Upper lobe of left lung (tissue), 6 donors: ENCODE results near the gene ARNT2. TPM values are rescaled to one million over a fixed set of nuclear protein-coding genes. Genes with fewer than 3 reads are reported as not detected.

ENCODE experiments used
- ATAC-seq, 2 donors: fragments of 200-7000 bp; cut with Tn5 transposase; one replicate each; pipeline ENCODE4 v1.9.1; 2022; ENCODE audit warnings: mild to moderate bottlenecking in 2 of 2, moderate library complexity in 2 of 2; ENCODE audit not compliant: low FRiP score in 2 of 2
- DNase-seq, 2 donors: peaks; one replicate each; pipeline ENCODE4 v3.0.0-alpha.2; 2019 to 2020
- H3K27ac ChIP-seq, 4 donors: fragments of 200-600 bp; sonication (generic); one replicate each; pipeline ENCODE4 v1.5.1; 2016 to 2019
- H3K27me3 ChIP-seq, 4 donors: fragments of 200-600 bp; sonication (generic); one replicate each; pipeline ENCODE4 v1.5.1; 2017 to 2019
- H3K36me3 ChIP-seq, 4 donors: fragments of 200-600 bp; sonication (generic); one replicate each; pipeline ENCODE4 v1.5.1; 2016 to 2019
- H3K4me1 ChIP-seq, 4 donors: fragments of 200-600 bp; sonication (generic); one replicate each; pipeline ENCODE4 v1.5.1; 2018 to 2019
- H3K4me3 ChIP-seq, 4 donors: fragments of 200-600 bp; sonication (generic); one replicate each; pipeline ENCODE4 v1.5.1; 2017 to 2019; ENCODE audit warnings: mild to moderate bottlenecking in 2 of 4, moderate library complexity in 1 of 4
- H3K9me3 ChIP-seq, 4 donors: fragments of 200-600 bp; sonication (generic); one replicate each; pipeline ENCODE4 v1.5.1; 2018 to 2019
- CTCF ChIP-seq, 6 experiments: fragments of 450-650 bp in 4 of 6; fragments of 200-600 bp in 2 of 6; sonication (generic) in 2 of 6; IDR thresholded peaks; one replicate each; pipeline ENCODE4 v1.5.1; 2016 to 2019; ENCODE audit warnings: antibody characterized with exemption in 6 of 6
- EP300 ChIP-seq, 4 donors: sonication (generic); formaldehyde crosslinking; IDR thresholded peaks; one replicate each; pipeline ENCODE4 v1.5.1; 2017; ENCODE audit warnings: antibody characterized with exemption in 4 of 4, control low read depth in 2 of 4
- POLR2A ChIP-seq, 4 donors: fragments of 450-650 bp; IDR thresholded peaks; one replicate each; pipeline ENCODE4 v1.5.1; 2016 to 2017; ENCODE audit warnings: antibody characterized with exemption in 4 of 4, mild to moderate bottlenecking in 2 of 4
- POLR2AphosphoS5 ChIP-seq, 2 donors: sonication (generic); formaldehyde crosslinking; IDR thresholded peaks; one replicate each; pipeline ENCODE4 v1.5.1; 2017; ENCODE audit warnings: antibody characterized with exemption in 2 of 2
- WGBS, 2 donors: methylation state at CpG; one replicate each; pipeline ENCODE4 v1.1.5; 2017 to 2018; 5-methylcytosine and 5-hydroxymethylcytosine counted together
- total RNA-seq, 6 donors: library from RNA; depleted of rRNA in 4 of 6; stranded (reverse); fragments of >200 nt in 4 of 6; gene quantifications; one replicate each; pipeline versions ENCODE4 v1.1.0 to v1.2.1, GENCODE V29; 2016 to 2021
- donor health status: DM: no; HTN: no; CAD: no; lungs with moderate emphysema.
- donor health status: DM: no; HTN: yes; CAD: no; lungs with severe emphysema.

Gene ARNT2
- total RNA-seq, 6 donors from 2014 or later = 4.7 to 26.9 (median 8.4) TPM

- Histone ChIP-seq H3K4me1 (no peaks in the 10 kb centered on the region), H3K36me3 (no peaks in the 10 kb centered on the region), H3K9me3 (no peaks in the 10 kb centered on the region), H3K27me3 (no peaks in the 10 kb centered on the region), H3K27ac (no peak overlapping the region), H3K4me3 (no peak overlapping the region)
- TF ChIP-seq CTCF (IDR thresholded peaks at IDR 0.05) (no peak), POLR2A (IDR thresholded peaks at IDR 0.05) (no peak), POLR2AphosphoS5 (IDR thresholded peaks at IDR 0.05) (no peak), EP300 (IDR thresholded peaks at IDR 0.05) (no peak)
- 75 to 76% methylated on average over 7 of the region's 7 CpGs for WGBS, 2 donors
- DNase-seq (no peak), ATAC-seq (no peak)
Measured at GRCh38 chr15:80396096-80396495, 8.1 kb upstream of the ARNT2 start.

GRCh38 chr15:80399508-80399907, 4.7 kb upstream of the ARNT2 start:
- ATAC-seq = no peak
- WGBS, 2 donors = 92 to 94% methylated on average over 3 of the region's 3 CpGs
- no peak for DNase-seq

GRCh38 chr15:80401456-80401855, 2.7 kb upstream of the ARNT2 start:
- TF ChIP-seq CTCF (IDR thresholded peaks at IDR 0.05) (no peak), EP300 (IDR thresholded peaks at IDR 0.05) (no peak), POLR2A (IDR thresholded peaks at IDR 0.05) (no peak), POLR2AphosphoS5 (IDR thresholded peaks at IDR 0.05) (no peak)

More at GRCh38 chr15:80399508-80399907, 4.7 kb upstream of the ARNT2 start:
- Histone ChIP-seq H3K27me3 (peaks cover 0 to 11% (median 2%) of the 10 kb centered on the region in 4 donors), H3K4me1 (peaks cover 0 to 11% (median 6%) of the 10 kb centered on the region in 4 donors), H3K36me3 (no peaks in the 10 kb centered on the region), H3K9me3 (no peaks in the 10 kb centered on the region), H3K4me3 (no peak overlapping the region), H3K27ac (no peak overlapping the region)
- TF ChIP-seq CTCF (IDR thresholded peaks at IDR 0.05) = no peak
- no peak for TF ChIP-seq EP300 (IDR thresholded peaks at IDR 0.05)
- TF ChIP-seq POLR2AphosphoS5 (IDR thresholded peaks at IDR 0.05) = no peak
- no peak for TF ChIP-seq POLR2A (IDR thresholded peaks at IDR 0.05)

GRCh38 chr15:80402339-80402738, 1.8 kb upstream of the ARNT2 start:
- ATAC-seq = no peak
- no peak overlapping the region for H3K27ac ChIP-seq
- TF ChIP-seq POLR2AphosphoS5 (IDR thresholded peaks at IDR 0.05) (no peak), POLR2A (IDR thresholded peaks at IDR 0.05) (no peak), EP300 (IDR thresholded peaks at IDR 0.05) (no peak), CTCF (IDR thresholded peaks at IDR 0.05) (no peak)

More at GRCh38 chr15:80401456-80401855, 2.7 kb upstream of the ARNT2 start:
- Histone ChIP-seq H3K4me3 (no peak overlapping the region), H3K4me1 (peaks cover 7 to 19% (median 9%) of the 10 kb centered on the region in 4 donors), H3K36me3 (no peaks in the 10 kb centered on the region), H3K27ac (no peak overlapping the region), H3K27me3 (peaks cover 0 to 20% (median 6%) of the 10 kb centered on the region in 4 donors), H3K9me3 (no peaks in the 10 kb centered on the region)
- no peak for ATAC-seq
- DNase-seq = no peak
- WGBS, 2 donors = 59 to 61% methylated on average over 5 of the region's 5 CpGs

GRCh38 chr15:80403712-80404056, 498 bp upstream of the ARNT2 start:
- peak overlapping the region in 3 of 4 donors; percentile 59 to 62 (median 59) for H3K4me3 ChIP-seq
- peak overlapping the region in 2 of 4 donors; percentile 35 to 63 for H3K27ac ChIP-seq
- DNase-seq = peak in 1 of 2 donors; percentile 85
- peak; percentile 34 to 67 for ATAC-seq
- H3K4me1 ChIP-seq = peaks cover 7 to 19% (median 9%) of the 10 kb centered on the region in 4 donors
- TF ChIP-seq POLR2A (IDR thresholded peaks at IDR 0.05) = no peak
- TF ChIP-seq CTCF (IDR thresholded peaks at IDR 0.05) = no peak
- no peak for TF ChIP-seq EP300 (IDR thresholded peaks at IDR 0.05)
- TF ChIP-seq POLR2AphosphoS5 (IDR thresholded peaks at IDR 0.05) = no peak
- H3K9me3 ChIP-seq = no peaks in the 10 kb centered on the region
- H3K36me3 ChIP-seq = no peaks in the 10 kb centered on the region
- WGBS, 2 donors = 2 to 9% methylated on average over 11 to 27 of the region's 30 CpGs
- peaks cover 0 to 20% (median 6%) of the 10 kb centered on the region in 4 donors for H3K27me3 ChIP-seq

More at GRCh38 chr15:80402339-80402738, 1.8 kb upstream of the ARNT2 start:
- no peak for DNase-seq
- Histone ChIP-seq H3K27me3 (peaks cover 0 to 20% (median 6%) of the 10 kb centered on the region in 4 donors), H3K4me1 (peaks cover 7 to 19% (median 9%) of the 10 kb centered on the region in 4 donors), H3K36me3 (no peaks in the 10 kb centered on the region), H3K9me3 (no peaks in the 10 kb centered on the region), H3K4me3 (no peak overlapping the region)
- 70 to 74% methylated on average over 3 of the region's 3 CpGs for WGBS, 2 donors
